Liver (tissue), 9 donors: ENCODE results near the gene GHRHR. TPM values are rescaled to one million over a fixed set of nuclear protein-coding genes. Genes with fewer than 3 reads are reported as not detected.

ENCODE experiments used
- DNase-seq: peaks from one replicate; pipeline ENCODE4 v3.0.0-alpha.2; 2017; ENCODE audit warnings: low spot score
- H3K27ac ChIP-seq, 2 donors: one replicate each; pipeline ENCODE4 v1.7.0; 2013; ENCODE audit warnings: inconsistent platforms in 2 of 2, low read length in 2 of 2, control low read depth in 1 of 2, low read depth in 1 of 2, mild to moderate bottlenecking in 1 of 2
- H3K27me3 ChIP-seq, 4 donors: one replicate each; pipeline versions ENCODE4 v1.6.1 to v1.7.0; 2013; ENCODE audit warnings: low read length in 3 of 4, inconsistent platforms in 1 of 4, mild to moderate bottlenecking in 1 of 4, moderate library complexity in 1 of 4; ENCODE audit not compliant: control insufficient read depth in 4 of 4, insufficient read depth in 4 of 4
- H3K36me3 ChIP-seq, 4 donors: one replicate each; pipeline versions ENCODE4 v1.6.1 to v1.7.0; 2013; ENCODE audit warnings: low read length in 3 of 4, mild to moderate bottlenecking in 3 of 4, low read depth in 1 of 4, moderate library complexity in 1 of 4; ENCODE audit not compliant: control insufficient read depth in 4 of 4, insufficient read depth in 3 of 4
- H3K4me1 ChIP-seq, 4 donors: one replicate each; pipeline versions ENCODE4 v1.6.1 to v1.7.0; 2013; ENCODE audit warnings: low read length in 3 of 4, mild to moderate bottlenecking in 3 of 4, moderate library complexity in 1 of 4; ENCODE audit not compliant: control insufficient read depth in 4 of 4, insufficient read depth in 4 of 4
- H3K4me3 ChIP-seq, 3 donors: one replicate each; pipeline versions ENCODE4 v1.6.1 to v1.7.0; 2013; ENCODE audit warnings: low read length in 3 of 3, control low read depth in 1 of 3, low read depth in 1 of 3, mild to moderate bottlenecking in 1 of 3
- H3K9ac ChIP-seq, 2 donors: one replicate each; pipeline ENCODE4 v1.7.0; 2013; ENCODE audit warnings: low read length in 2 of 2, mild to moderate bottlenecking in 2 of 2, moderate library complexity in 2 of 2, control low read depth in 1 of 2, low read depth in 1 of 2
- H3K9me3 ChIP-seq, 4 donors: one replicate each; pipeline versions ENCODE4 v1.6.1 to v1.7.0; 2013; ENCODE audit warnings: low read length in 3 of 4; ENCODE audit not compliant: control insufficient read depth in 4 of 4
- EGR1 ChIP-seq, 2 donors: IDR thresholded peaks; 2 replicates each; pipeline ENCODE4 v1.6.1; 2016 to 2018; ENCODE audit warnings: antibody characterized with exemption in 2 of 2, low read depth in 2 of 2
- FOXA2 ChIP-seq: IDR thresholded peaks from 2 replicates; pipeline ENCODE4 v1.6.1; 2016; ENCODE audit warnings: antibody characterized with exemption
- GABPA ChIP-seq, 2 donors: IDR thresholded peaks in 1 of 2; conservative IDR thresholded peaks in 1 of 2; 2 replicates each; pipeline ENCODE4 v1.6.1; 2016; ENCODE audit warnings: antibody characterized with exemption in 2 of 2, mild to moderate bottlenecking in 1 of 2, moderate library complexity in 1 of 2
- HNF4A ChIP-seq, 2 donors: conservative IDR thresholded peaks; 2 replicates each; pipeline ENCODE4 v1.6.1; 2016; ENCODE audit warnings: antibody characterized with exemption in 2 of 2, mild to moderate bottlenecking in 2 of 2
- JUND ChIP-seq, 2 donors: IDR thresholded peaks; 2 replicates each; pipeline ENCODE4 v1.6.1; 2016; ENCODE audit warnings: antibody characterized with exemption in 2 of 2
- NR2F2 ChIP-seq: IDR thresholded peaks from 2 replicates; pipeline ENCODE4 v1.6.1; 2016; ENCODE audit warnings: antibody characterized with exemption
- RAD21 ChIP-seq, 2 donors: IDR thresholded peaks; 2 replicates each; pipeline ENCODE4 v1.6.1; 2016; ENCODE audit warnings: antibody characterized with exemption in 2 of 2, mild to moderate bottlenecking in 2 of 2
- RXRA ChIP-seq, 2 donors: IDR thresholded peaks; 2 replicates each; pipeline ENCODE4 v1.6.1; 2017 to 2018; ENCODE audit warnings: antibody characterized with exemption in 2 of 2, mild to moderate bottlenecking in 1 of 2
- TAF1 ChIP-seq: conservative IDR thresholded peaks from 2 replicates; pipeline ENCODE4 v1.6.1; 2016; ENCODE audit warnings: antibody characterized with exemption, mild to moderate bottlenecking
- YY1 ChIP-seq: IDR thresholded peaks from 2 replicates; pipeline ENCODE4 v1.6.1; 2016; ENCODE audit warnings: antibody characterized with exemption, mild to moderate bottlenecking
- WGBS: extraction: QIAGEN DNeasy Blood & Tissue Kit; methylation state at CpG from one replicate; pipeline ENCODE4 v1.1.7; 2013; 5-methylcytosine and 5-hydroxymethylcytosine counted together
- polyA plus RNA-seq, 2 donors: library from polyadenylated mRNA; stranded (reverse) in 1 of 2; unstranded in 1 of 2; fragments of 200-250 nt in 1 of 2; fragments of >200 nt in 1 of 2; fragmentation: Nextera tagmentation in 1 of 2; extraction: Ambion mirVana in 1 of 2; gene quantifications; one replicate each; pipeline versions ENCODE4 v1.2.1 to v1.2.3, GENCODE V29; 2013 to 2015
- total RNA-seq, 2 donors: library from RNA; depleted of rRNA; stranded (reverse); fragments of >200 nt; gene quantifications; one replicate each; pipeline ENCODE4 v1.2.3, GENCODE V29; 2014
- TF ChIP-seq, protein P1 (sequence below): fragments of 150-350 bp; IDR thresholded peaks from 2 replicates; pipeline ENCODE4 v1.5.1; 2017; ENCODE audit warnings: improper control_type of control experiment, low read depth, low read length; ENCODE audit not compliant: missing input control
- TF ChIP-seq, protein P2 (sequence below): IDR thresholded peaks from 2 replicates; pipeline ENCODE4 v1.6.1; 2016; ENCODE audit warnings: antibody characterized with exemption, mild to moderate bottlenecking
- TF ChIP-seq, protein P3 (sequence below): IDR thresholded peaks from 2 replicates; pipeline ENCODE4 v1.6.1; 2016; ENCODE audit warnings: antibody characterized with exemption
- TF ChIP-seq, protein P4 (sequence below): IDR thresholded peaks from 2 replicates; pipeline ENCODE4 v1.6.1; 2016; ENCODE audit warnings: antibody characterized with exemption
- donor health status: healthy.
- donor health status: healthy.
- donor health status: healthy.
- donor health status: healthy.
- donor health status: healthy.

The GHRHR gene
- total and polyA plus RNA-seq, 4 donors, result 0.46 to 0.50 TPM; not detected in 2

DNA sequence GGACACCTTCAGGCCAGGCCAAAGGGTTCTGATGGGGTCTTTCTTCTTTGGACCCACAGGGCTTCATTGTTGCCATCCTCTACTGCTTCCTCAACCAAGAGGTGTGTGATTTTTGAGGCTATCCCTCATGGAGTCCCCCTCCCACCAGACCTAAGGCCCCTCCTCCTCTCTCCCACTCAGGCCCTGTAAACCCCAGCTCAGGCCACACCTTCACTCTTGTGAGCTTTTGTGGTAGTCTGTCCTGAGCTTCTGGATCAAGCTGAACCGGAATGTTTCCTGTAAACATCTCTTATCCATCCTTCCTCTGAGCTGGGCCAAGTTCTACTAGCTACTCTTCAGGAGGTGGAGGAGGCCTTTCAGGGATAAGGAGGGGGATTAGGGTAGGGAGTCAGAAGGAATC lies 13.5 kb downstream of the GHRHR start:
- Histone ChIP-seq H3K36me3 (no peaks in the 10 kb centered on the region), H3K4me1 (peaks cover 0 to 4% (median 1%) of the 10 kb centered on the region in 4 donors), H3K9me3 (no peaks in the 10 kb centered on the region), H3K27ac (no peak overlapping the region), H3K4me3 (no peak overlapping the region), H3K27me3 (no peaks in the 10 kb centered on the region), H3K9ac (no peak overlapping the region)
- TF ChIP-seq, protein P1, sequence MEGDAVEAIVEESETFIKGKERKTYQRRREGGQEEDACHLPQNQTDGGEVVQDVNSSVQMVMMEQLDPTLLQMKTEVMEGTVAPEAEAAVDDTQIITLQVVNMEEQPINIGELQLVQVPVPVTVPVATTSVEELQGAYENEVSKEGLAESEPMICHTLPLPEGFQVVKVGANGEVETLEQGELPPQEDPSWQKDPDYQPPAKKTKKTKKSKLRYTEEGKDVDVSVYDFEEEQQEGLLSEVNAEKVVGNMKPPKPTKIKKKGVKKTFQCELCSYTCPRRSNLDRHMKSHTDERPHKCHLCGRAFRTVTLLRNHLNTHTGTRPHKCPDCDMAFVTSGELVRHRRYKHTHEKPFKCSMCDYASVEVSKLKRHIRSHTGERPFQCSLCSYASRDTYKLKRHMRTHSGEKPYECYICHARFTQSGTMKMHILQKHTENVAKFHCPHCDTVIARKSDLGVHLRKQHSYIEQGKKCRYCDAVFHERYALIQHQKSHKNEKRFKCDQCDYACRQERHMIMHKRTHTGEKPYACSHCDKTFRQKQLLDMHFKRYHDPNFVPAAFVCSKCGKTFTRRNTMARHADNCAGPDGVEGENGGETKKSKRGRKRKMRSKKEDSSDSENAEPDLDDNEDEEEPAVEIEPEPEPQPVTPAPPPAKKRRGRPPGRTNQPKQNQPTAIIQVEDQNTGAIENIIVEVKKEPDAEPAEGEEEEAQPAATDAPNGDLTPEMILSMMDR, result no peak
- TF ChIP-seq YY1 (no peak), NR2F2 (no peak), RXRA (IDR thresholded peaks at IDR 0.05) (no peak), JUND (IDR thresholded peaks at IDR 0.05) (no peak), FOXA2 (no peak), GABPA (IDR thresholded peaks at IDR 0.05 in 1 of 2, conservative IDR thresholded peaks at IDR 0.05 in 1 of 2) (no peak)
- TF ChIP-seq, protein P2, sequence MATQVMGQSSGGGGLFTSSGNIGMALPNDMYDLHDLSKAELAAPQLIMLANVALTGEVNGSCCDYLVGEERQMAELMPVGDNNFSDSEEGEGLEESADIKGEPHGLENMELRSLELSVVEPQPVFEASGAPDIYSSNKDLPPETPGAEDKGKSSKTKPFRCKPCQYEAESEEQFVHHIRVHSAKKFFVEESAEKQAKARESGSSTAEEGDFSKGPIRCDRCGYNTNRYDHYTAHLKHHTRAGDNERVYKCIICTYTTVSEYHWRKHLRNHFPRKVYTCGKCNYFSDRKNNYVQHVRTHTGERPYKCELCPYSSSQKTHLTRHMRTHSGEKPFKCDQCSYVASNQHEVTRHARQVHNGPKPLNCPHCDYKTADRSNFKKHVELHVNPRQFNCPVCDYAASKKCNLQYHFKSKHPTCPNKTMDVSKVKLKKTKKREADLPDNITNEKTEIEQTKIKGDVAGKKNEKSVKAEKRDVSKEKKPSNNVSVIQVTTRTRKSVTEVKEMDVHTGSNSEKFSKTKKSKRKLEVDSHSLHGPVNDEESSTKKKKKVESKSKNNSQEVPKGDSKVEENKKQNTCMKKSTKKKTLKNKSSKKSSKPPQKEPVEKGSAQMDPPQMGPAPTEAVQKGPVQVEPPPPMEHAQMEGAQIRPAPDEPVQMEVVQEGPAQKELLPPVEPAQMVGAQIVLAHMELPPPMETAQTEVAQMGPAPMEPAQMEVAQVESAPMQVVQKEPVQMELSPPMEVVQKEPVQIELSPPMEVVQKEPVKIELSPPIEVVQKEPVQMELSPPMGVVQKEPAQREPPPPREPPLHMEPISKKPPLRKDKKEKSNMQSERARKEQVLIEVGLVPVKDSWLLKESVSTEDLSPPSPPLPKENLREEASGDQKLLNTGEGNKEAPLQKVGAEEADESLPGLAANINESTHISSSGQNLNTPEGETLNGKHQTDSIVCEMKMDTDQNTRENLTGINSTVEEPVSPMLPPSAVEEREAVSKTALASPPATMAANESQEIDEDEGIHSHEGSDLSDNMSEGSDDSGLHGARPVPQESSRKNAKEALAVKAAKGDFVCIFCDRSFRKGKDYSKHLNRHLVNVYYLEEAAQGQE, result no peak
- TF ChIP-seq, protein P3, sequence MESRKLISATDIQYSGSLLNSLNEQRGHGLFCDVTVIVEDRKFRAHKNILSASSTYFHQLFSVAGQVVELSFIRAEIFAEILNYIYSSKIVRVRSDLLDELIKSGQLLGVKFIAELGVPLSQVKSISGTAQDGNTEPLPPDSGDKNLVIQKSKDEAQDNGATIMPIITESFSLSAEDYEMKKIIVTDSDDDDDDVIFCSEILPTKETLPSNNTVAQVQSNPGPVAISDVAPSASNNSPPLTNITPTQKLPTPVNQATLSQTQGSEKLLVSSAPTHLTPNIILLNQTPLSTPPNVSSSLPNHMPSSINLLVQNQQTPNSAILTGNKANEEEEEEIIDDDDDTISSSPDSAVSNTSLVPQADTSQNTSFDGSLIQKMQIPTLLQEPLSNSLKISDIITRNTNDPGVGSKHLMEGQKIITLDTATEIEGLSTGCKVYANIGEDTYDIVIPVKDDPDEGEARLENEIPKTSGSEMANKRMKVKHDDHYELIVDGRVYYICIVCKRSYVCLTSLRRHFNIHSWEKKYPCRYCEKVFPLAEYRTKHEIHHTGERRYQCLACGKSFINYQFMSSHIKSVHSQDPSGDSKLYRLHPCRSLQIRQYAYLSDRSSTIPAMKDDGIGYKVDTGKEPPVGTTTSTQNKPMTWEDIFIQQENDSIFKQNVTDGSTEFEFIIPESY, result no peak
- WGBS, result 75% methylated on average over 1 of the region's 1 CpG
- no peak for DNase-seq

DNA sequence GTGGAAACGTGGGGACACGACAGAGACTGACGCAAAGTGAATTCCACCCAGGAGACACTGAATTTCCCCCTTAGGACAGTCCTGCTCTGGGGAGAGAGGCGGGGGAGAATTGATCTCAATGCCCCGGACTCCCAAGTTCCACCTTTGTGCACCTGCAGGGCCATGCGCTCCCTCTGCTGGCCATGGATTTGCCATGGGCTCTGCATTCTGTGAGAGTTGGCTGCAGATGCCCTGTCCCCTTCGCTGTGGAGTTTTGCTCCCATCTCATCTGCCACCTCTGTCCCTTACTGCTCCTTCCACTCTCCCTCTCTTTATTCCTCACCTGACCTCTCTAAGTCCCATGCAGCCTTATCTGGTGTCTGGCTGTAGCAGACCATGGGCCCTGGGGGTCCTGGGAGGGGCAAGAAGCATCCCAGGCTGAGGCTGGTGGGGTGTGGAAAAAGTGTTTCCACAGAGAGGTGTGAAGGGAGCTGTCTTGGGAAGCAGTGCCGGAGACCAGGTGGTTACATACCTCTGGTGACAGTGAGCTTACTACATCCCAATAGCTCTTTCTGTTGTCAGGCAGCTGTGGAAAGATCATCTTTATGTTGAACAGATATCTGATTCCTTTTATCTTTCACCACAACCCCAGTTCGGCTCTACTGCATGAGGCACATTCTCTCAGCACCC lies 14.3 kb downstream of the GHRHR start:
- Histone ChIP-seq H3K27me3 (no peaks in the 10 kb centered on the region), H3K9me3 (no peaks in the 10 kb centered on the region), H3K36me3 (no peaks in the 10 kb centered on the region), H3K27ac (no peak overlapping the region), H3K4me1 (peaks cover 0 to 4% (median 1%) of the 10 kb centered on the region in 4 donors), H3K9ac (no peak overlapping the region), H3K4me3 (no peak overlapping the region)
- WGBS, result 24% methylated on average over 9 of the region's 9 CpGs
- peak; percentile 61 for DNase-seq
- TF ChIP-seq, protein P1, result peak; percentile 60
- TF ChIP-seq NR2F2, result no peak
- TF ChIP-seq, protein P4, sequence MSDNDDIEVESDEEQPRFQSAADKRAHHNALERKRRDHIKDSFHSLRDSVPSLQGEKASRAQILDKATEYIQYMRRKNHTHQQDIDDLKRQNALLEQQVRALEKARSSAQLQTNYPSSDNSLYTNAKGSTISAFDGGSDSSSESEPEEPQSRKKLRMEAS, result no peak
- no peak for TF ChIP-seq EGR1 (IDR thresholded peaks at IDR 0.05; ENCODE audit: low read depth in 2 of 2)
- no peak for TF ChIP-seq YY1
- TF ChIP-seq RXRA (IDR thresholded peaks at IDR 0.05), result no peak
- TF ChIP-seq, protein P2, result no peak
- TF ChIP-seq RAD21 (IDR thresholded peaks at IDR 0.05), result peak; percentile 73 to 79
- no peak for TF ChIP-seq JUND (IDR thresholded peaks at IDR 0.05)
- TF ChIP-seq TAF1, result no peak
- TF ChIP-seq HNF4A (conservative IDR thresholded peaks at IDR 0.05), result peak in 1 of 2 donors; percentile 41
